Gastrocnemius medialis (tissue), 4 donors: ENCODE results near the gene CHST15. TPM values are rescaled to one million over a fixed set of nuclear protein-coding genes. Genes with fewer than 3 reads are reported as not detected.
"Not testable (repeated sequence)": the region's sequence is repeated elsewhere in the genome, so short reads cannot be mapped to it uniquely, and the experiment has no call there.

ENCODE experiments used
- ATAC-seq, 2 donors: fragments of 150-250 bp; one replicate each; pipeline ENCODE4 v1.9.1; 2016
- DNase-seq, 2 donors: peaks; one replicate each; pipeline ENCODE4 v3.0.0-alpha.2; 2019
- H3K27ac ChIP-seq, 4 donors: fragments of 200-600 bp; sonication (generic); 1 replicate in 1 of 4; 2 replicates in 3 of 4; pipeline ENCODE4 v1.5.1; 2016 to 2018; ENCODE audit warnings: mild to moderate bottlenecking in 2 of 4, moderate library complexity in 1 of 4
- H3K27me3 ChIP-seq, 3 donors: fragments of 200-600 bp; sonication (generic) in 2 of 3; 1 replicate in 1 of 3; 2 replicates in 2 of 3; pipeline versions ENCODE4 v1.5.1 to v1.6.0; 2016 to 2019; ENCODE audit warnings: mild to moderate bottlenecking in 1 of 3, moderate library complexity in 1 of 3
- H3K36me3 ChIP-seq, 2 donors: fragments of 200-600 bp; sonication (generic) in 1 of 2; one replicate each; pipeline ENCODE4 v1.5.1; 2017 to 2018
- H3K4me1 ChIP-seq, 2 donors: fragments of 200-600 bp; sonication (generic) in 1 of 2; one replicate each; pipeline ENCODE4 v1.5.1; 2016 to 2017; ENCODE audit warnings: mild to moderate bottlenecking in 2 of 2
- H3K4me3 ChIP-seq, 4 donors: fragments of 200-600 bp; sonication (generic) in 3 of 4; 1 replicate in 1 of 4; 2 replicates in 3 of 4; pipeline ENCODE4 v1.5.1; 2016 to 2019; ENCODE audit warnings: mild to moderate bottlenecking in 2 of 4
- H3K9me3 ChIP-seq, 3 donors: fragments of 200-600 bp; sonication (generic) in 2 of 3; 1 replicate in 1 of 3; 2 replicates in 2 of 3; pipeline ENCODE4 v1.5.1; 2016 to 2019
- POLR2A ChIP-seq, 2 donors: fragments of 450-650 bp; IDR thresholded peaks; one replicate each; pipeline ENCODE4 v1.6.1; 2017; ENCODE audit warnings: antibody characterized with exemption in 2 of 2, mild to moderate bottlenecking in 2 of 2, moderate library complexity in 2 of 2
- in situ Hi-C, 4 donors: fragments of 200-750 bp; cut with MboI; loops; one replicate each; pipeline versions ENCODE4 v1.15.0 to v1.8.0; 2017; ENCODE audit warnings: low sequenced_read_pairs in 4 of 4
- intact Hi-C: fragments of 100-400 bp; cut with DNase I; formaldehyde crosslinking; loops from one replicate; pipeline ENCODE4 v1.15.1; 2023; ENCODE audit warnings: low total_unique reads
- total RNA-seq, 4 donors: library from RNA; depleted of rRNA; stranded (reverse); fragments of >200 nt; gene quantifications; one replicate each; pipeline versions ENCODE4 v1.1.0 to v1.2.3, GENCODE V29; 2016
- TF ChIP-seq, protein P1 (sequence below), 5 experiments: fragments of 450-650 bp in 3 of 5; fragments of 200-600 bp in 2 of 5; sonication (generic) in 2 of 5; IDR thresholded peaks in 4 of 5; conservative IDR thresholded peaks in 1 of 5; 1 replicate in 4 of 5; 2 replicates in 1 of 5; pipeline ENCODE4 v1.5.1; 2016 to 2019; ENCODE audit warnings: antibody characterized with exemption in 5 of 5, mild to moderate bottlenecking in 3 of 5, moderate library complexity in 3 of 5

Gene CHST15
- total RNA-seq, 4 donors from 2014 or later, result 9.0 to 32.2 (median 20.3) TPM

DNA sequence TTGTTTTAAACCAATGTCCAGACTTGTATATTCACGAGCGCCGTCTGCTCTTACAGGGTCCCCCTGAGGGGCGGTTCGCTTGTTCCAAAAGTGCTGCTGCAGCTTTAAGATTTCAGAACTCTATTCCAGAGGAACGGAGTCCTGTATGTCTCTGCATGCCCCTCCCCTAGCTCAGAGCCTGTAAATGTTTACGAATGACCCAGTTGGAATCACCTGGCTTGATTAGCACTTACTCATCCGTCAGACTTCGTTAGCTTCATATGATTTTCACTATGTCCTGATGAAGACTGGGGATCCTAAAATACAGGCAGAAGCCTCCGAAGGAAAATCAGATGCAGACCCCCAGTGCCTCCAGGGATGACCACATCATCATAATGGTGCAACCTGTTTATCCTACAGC, 4.5 kb upstream of the CHST15 start:
- H3K4me3 ChIP-seq, result no peak overlapping the region
- ATAC-seq (peak in 1 of 2 donors; percentile 57), DNase-seq (no peak)
- in situ Hi-C loops, result no loop called here
- no peaks in the 10 kb centered on the region for H3K27me3 ChIP-seq
- H3K36me3 ChIP-seq, result no peaks in the 10 kb centered on the region
- H3K4me1 ChIP-seq, result peaks cover 12 to 18% of the 10 kb centered on the region in 2 donors
- TF ChIP-seq, protein P1, sequence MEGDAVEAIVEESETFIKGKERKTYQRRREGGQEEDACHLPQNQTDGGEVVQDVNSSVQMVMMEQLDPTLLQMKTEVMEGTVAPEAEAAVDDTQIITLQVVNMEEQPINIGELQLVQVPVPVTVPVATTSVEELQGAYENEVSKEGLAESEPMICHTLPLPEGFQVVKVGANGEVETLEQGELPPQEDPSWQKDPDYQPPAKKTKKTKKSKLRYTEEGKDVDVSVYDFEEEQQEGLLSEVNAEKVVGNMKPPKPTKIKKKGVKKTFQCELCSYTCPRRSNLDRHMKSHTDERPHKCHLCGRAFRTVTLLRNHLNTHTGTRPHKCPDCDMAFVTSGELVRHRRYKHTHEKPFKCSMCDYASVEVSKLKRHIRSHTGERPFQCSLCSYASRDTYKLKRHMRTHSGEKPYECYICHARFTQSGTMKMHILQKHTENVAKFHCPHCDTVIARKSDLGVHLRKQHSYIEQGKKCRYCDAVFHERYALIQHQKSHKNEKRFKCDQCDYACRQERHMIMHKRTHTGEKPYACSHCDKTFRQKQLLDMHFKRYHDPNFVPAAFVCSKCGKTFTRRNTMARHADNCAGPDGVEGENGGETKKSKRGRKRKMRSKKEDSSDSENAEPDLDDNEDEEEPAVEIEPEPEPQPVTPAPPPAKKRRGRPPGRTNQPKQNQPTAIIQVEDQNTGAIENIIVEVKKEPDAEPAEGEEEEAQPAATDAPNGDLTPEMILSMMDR (IDR thresholded peaks at IDR 0.05 in 4 of 5, conservative IDR thresholded peaks at IDR 0.05 in 1 of 5), result no peak
- no peak for TF ChIP-seq POLR2A (IDR thresholded peaks at IDR 0.05)
- intact Hi-C loops, result loop anchor here (10.0 kb wide), 1 partner anchor 103 kb away; no protein-coding TSS in a partner anchor
- H3K27ac ChIP-seq, result no peak overlapping the region
- H3K9me3 ChIP-seq, result no peaks in the 10 kb centered on the region

DNA sequence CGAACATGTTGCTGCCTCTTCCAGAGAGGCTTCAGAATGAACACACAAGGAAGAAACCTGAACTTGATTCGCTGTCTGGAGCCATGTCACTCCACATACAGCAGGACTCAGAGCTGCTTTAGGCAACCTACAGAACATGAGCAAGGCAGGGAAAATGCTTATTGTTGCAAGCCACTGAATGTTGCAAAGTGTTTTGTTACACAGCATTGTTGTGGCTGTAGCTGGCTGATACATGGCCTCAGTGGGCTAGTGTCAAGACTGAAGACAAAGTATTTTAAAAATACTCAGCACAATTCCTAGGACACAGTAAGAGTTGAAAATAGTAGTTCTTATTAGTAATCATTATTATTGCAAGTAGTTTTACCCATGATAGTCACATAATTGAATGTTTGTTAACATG, 3.1 kb upstream of the CHST15 start:
- ATAC-seq, result no peak
- no peak for TF ChIP-seq POLR2A (IDR thresholded peaks at IDR 0.05)
- TF ChIP-seq, protein P1 (IDR thresholded peaks at IDR 0.05 in 4 of 5, conservative IDR thresholded peaks at IDR 0.05 in 1 of 5), result no peak
- no peaks in the 10 kb centered on the region for H3K9me3 ChIP-seq
- H3K27me3 ChIP-seq, result no peaks in the 10 kb centered on the region
- H3K36me3 ChIP-seq, result no peaks in the 10 kb centered on the region
- in situ Hi-C loops (no loop called here), intact Hi-C loops (loop anchor here (10.0 kb wide), 1 partner anchor 102 kb away; no protein-coding TSS in a partner anchor)
- H3K27ac ChIP-seq, result no peak overlapping the region
- DNase-seq, result no peak
- no peak overlapping the region for H3K4me3 ChIP-seq
- peaks cover 12 to 22% of the 10 kb centered on the region in 2 donors for H3K4me1 ChIP-seq

DNA sequence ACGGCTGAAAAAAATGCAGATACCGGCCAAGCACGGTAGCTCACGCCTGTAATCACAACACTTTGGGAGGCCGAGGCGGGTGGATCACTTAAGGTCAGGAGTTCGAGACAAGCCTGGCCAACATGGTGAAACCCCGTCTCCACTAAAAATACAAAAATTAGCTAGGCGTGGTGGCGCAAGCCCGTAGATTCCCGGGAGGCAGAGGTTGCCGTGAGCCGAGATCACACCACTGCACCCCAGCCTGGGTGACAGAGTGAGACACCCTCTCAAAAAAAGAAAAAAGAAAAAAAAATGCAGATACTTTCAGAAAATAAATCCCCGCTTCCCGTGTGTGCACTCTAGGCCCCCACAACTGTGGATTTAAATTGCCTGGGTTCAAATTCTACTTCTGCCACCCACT, 2.4 kb upstream of the CHST15 start:
- DNase-seq, H3K9me3 ChIP-seq, ATAC-seq, H3K4me3 ChIP-seq, H3K36me3 ChIP-seq, in situ Hi-C loops, H3K27me3 ChIP-seq: not testable (repeated sequence)
- intact Hi-C loops, result loop anchor here (10.0 kb wide), 1 partner anchor 101 kb away; no protein-coding TSS in a partner anchor
- Histone ChIP-seq H3K4me1 (peaks cover 19 to 28% of the 10 kb centered on the region in 2 donors), H3K27ac (peak overlapping the region; percentile 79 to 91 (median 82))

DNA sequence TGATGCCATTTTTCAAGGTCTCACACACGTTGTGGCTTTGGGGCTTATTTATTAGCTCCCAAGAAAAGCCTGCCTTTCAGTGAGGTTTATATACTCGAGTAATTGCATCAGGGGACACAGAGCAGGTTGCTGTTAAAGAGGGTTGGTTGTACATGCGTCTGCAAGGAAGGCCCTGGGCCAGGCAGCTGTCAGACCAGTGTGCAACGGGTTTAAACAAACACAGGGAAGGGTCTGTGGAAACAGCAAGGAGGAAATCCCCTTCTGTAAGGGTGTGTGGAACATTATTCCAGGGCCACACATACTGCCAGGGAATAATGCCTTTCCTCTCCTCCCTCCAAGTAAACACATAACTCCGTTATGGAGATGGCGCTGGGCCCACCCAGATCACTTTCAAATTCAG, 1.7 kb upstream of the CHST15 start:
- Histone ChIP-seq H3K4me1 (peaks cover 24 to 28% of the 10 kb centered on the region in 2 donors), H3K27me3 (no peaks in the 10 kb centered on the region), H3K4me3 (no peak overlapping the region), H3K9me3 (no peaks in the 10 kb centered on the region), H3K27ac (peak overlapping the region; percentile 79 to 91 (median 82)), H3K36me3 (no peaks in the 10 kb centered on the region)
- intact Hi-C loops, result loop anchor here (10.0 kb wide), 1 partner anchor 100 kb away; no protein-coding TSS in a partner anchor
- peak in 1 of 2 donors; percentile 40 for DNase-seq
- TF ChIP-seq, protein P1 (IDR thresholded peaks at IDR 0.05 in 4 of 5, conservative IDR thresholded peaks at IDR 0.05 in 1 of 5), result no peak
- TF ChIP-seq POLR2A (IDR thresholded peaks at IDR 0.05), result no peak
- peak in 1 of 2 donors; percentile 31 for ATAC-seq
- in situ Hi-C loops, result no loop called here

DNA sequence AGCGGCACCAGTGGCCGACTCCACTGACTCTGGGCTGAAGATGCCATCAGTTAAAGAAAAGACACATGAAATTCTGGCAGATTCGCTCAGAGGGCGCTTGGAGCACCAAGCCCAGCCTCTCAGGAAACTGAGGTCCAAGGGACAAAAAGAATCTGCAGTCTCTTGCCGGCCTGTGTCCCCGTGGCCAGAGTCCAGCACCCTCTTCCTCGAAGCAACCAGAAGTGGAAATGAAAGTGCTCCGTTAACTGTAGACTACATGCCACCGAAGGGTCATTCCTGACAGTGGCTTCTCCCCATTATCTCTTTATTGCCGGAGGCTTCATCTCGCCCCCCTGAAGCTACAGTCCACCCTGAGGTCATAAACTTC, 1.0 kb upstream of the CHST15 start:
- no peak for TF ChIP-seq POLR2A (IDR thresholded peaks at IDR 0.05)
- H3K36me3 ChIP-seq, result no peaks in the 10 kb centered on the region
- H3K4me1 ChIP-seq, result peaks cover 31% of the 10 kb centered on the region in 2 donors
- H3K4me3 ChIP-seq, result peak overlapping the region; percentile 66 to 82 (median 78)
- H3K27me3 ChIP-seq, result no peaks in the 10 kb centered on the region
- intact Hi-C loops (loop anchor here (1.0 to 10.0 kb wide), 4 partner anchors 28 to 100 kb away; no protein-coding TSS in a partner anchor), in situ Hi-C loops (no loop called here)
- ATAC-seq, result no peak
- peak overlapping the region; percentile 79 to 91 (median 82) for H3K27ac ChIP-seq
- no peak for DNase-seq
- no peaks in the 10 kb centered on the region for H3K9me3 ChIP-seq

DNA sequence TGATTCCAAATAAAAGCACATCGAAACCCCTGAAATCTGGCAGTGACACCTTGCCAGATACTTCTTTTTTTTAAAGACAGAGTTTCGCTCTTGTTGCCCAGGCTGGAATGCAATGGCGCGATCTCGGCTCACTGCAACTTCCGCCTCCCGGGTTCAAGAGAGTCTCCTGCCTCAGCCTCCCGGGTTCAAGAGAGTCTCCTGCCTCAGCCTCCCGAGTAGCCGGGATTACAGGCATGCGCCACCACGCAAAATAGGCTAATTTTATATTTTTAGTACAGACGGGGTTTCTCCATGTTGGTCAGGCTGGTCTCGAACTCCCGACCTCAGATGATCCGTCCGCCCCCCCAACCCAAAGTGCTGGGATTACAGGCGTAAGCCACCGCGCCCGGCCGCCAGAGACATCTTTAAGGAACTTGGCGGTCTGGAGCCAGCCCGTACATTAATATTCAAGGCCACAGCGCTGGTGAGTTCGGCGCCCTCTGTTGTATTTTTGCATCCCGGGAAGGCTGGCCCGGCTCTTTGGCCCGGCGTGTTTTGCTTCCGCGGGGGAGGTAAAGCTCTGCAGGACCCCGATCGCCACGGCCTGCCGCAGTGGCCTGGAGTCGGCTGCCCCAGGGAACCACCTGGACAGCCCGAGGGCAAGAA, 498 bp upstream of the CHST15 start:
- ATAC-seq, H3K36me3 ChIP-seq, H3K9me3 ChIP-seq, H3K27me3 ChIP-seq, in situ Hi-C loops, DNase-seq: not testable (repeated sequence)
- Histone ChIP-seq H3K4me1 (peaks cover 35 to 36% of the 10 kb centered on the region in 2 donors), H3K4me3 (peak overlapping the region; percentile 66 to 82 (median 78)), H3K27ac (peak overlapping the region; percentile 79 to 91 (median 82))
- intact Hi-C loops, result loop anchor here (1.0 to 10.0 kb wide), 4 partner anchors 28 to 99 kb away; no protein-coding TSS in a partner anchor
